Measurements from ENCODE around the gene HSD17B4.

DNA sequence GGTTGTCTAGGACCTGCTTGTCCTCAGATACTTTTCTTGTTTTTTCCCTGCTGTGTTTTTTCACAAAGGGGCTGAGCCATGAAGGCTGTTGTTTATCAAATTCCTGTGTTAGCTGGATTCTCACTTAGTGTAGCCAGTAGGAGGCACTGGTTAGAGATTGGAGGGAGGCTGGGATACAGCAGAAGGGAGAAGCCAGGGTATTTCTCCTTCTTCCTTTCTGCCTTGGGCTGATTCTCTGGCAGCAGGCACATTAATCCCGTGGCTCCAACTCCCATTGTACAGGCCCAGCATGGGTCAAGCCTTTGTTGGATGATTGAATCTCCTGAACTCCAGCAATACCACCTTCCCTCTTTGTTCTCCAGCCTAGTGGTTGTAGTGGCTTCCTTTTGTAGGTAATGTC lies 130.7 kb downstream of the HSD17B4 start:
- TF ChIP-seq POLR2A (IDR thresholded peaks at IDR 0.05): no peak
- TF ChIP-seq, protein P1, sequence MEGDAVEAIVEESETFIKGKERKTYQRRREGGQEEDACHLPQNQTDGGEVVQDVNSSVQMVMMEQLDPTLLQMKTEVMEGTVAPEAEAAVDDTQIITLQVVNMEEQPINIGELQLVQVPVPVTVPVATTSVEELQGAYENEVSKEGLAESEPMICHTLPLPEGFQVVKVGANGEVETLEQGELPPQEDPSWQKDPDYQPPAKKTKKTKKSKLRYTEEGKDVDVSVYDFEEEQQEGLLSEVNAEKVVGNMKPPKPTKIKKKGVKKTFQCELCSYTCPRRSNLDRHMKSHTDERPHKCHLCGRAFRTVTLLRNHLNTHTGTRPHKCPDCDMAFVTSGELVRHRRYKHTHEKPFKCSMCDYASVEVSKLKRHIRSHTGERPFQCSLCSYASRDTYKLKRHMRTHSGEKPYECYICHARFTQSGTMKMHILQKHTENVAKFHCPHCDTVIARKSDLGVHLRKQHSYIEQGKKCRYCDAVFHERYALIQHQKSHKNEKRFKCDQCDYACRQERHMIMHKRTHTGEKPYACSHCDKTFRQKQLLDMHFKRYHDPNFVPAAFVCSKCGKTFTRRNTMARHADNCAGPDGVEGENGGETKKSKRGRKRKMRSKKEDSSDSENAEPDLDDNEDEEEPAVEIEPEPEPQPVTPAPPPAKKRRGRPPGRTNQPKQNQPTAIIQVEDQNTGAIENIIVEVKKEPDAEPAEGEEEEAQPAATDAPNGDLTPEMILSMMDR (IDR thresholded peaks at IDR 0.05): no peak

Measured in heart left ventricle (tissue), 13 donors.